K562 (cell line): ENCODE results near the gene CALHM4. TPM values are rescaled to one million over a fixed set of nuclear protein-coding genes. Genes with fewer than 3 reads are reported as not detected.
A peak's percentile ranks its signal among the peaks of the same experiment; 100 is the strongest.

Experiments used
- BRCA1 ChIP-seq, 2 experiments: fragments of 450-650 bp in 1 of 2; sonication (generic) in 1 of 2; formaldehyde crosslinking in 1 of 2; IDR thresholded peaks; 2 replicates each; pipeline versions ENCODE4 v1.5.0 to v1.6.1; 2017 to 2020; ENCODE audit warnings: mild to moderate bottlenecking in 1 of 2, missing genetic modification reagents in 1 of 2
- ELF1 ChIP-seq: fragments of 200-800 bp; sonication (Bioruptor generic); IDR thresholded peaks from 2 replicates; pipeline ENCODE4 v1.6.1; 2016; ENCODE audit warnings: missing genetic modification characterization, missing compliant biosample characterization
- ERF ChIP-seq: fragments of 450-650 bp; formaldehyde crosslinking; IDR thresholded peaks from 2 replicates; pipeline ENCODE4 v1.4.0; 2020; ENCODE audit warnings: mild to moderate bottlenecking, mixed read lengths
- FOXM1 ChIP-seq, 2 experiments: fragments of 450-650 bp in 1 of 2; sonication (generic) in 1 of 2; formaldehyde crosslinking in 1 of 2; IDR thresholded peaks; 2 replicates each; pipeline versions ENCODE4 v1.6.1 to v1.9.0; 2017 to 2022; ENCODE audit warnings: low read depth in 2 of 2, mild to moderate bottlenecking in 2 of 2, missing genetic modification reagents in 1 of 2, moderate library complexity in 1 of 2
- KDM4B ChIP-seq, 2 experiments: fragments of 450-650 bp in 1 of 2; sonication (generic) in 1 of 2; IDR thresholded peaks; 2 replicates each; pipeline ENCODE4 v1.6.1; 2016 to 2017; ENCODE audit warnings: borderline replicate concordance in 2 of 2, antibody characterized with exemption in 1 of 2, low read depth in 1 of 2, mild to moderate bottlenecking in 1 of 2
- RBFOX2 ChIP-seq: fragments of 200-400 bp; formaldehyde crosslinking; IDR thresholded peaks from 2 replicates; pipeline ENCODE4 v1.6.1; 2017; ENCODE audit warnings: low read depth, mild to moderate bottlenecking, low read length, moderate library complexity
- SMAD4 ChIP-seq: fragments of 250-450 bp; sonication (Bioruptor Pico); conservative IDR thresholded peaks from 2 replicates; pipeline ENCODE4 v1.8.0; 2021; ENCODE audit warnings: inconsistent platforms, mild to moderate bottlenecking, moderate library complexity
- TARDBP ChIP-seq: fragments of 450-650 bp; IDR thresholded peaks from 2 replicates; pipeline ENCODE4 v1.6.1; 2016
- ZNF583 ChIP-seq: fragments of 250-450 bp; sonication (Bioruptor Pico); IDR thresholded peaks from 2 replicates; pipeline ENCODE4 v1.4.0; 2020
- ZNF696 ChIP-seq: fragments of 250-450 bp; sonication (Bioruptor Pico); conservative IDR thresholded peaks from 2 replicates; pipeline ENCODE4 v1.4.0; 2020; ENCODE audit warnings: mild to moderate bottlenecking, moderate library complexity
- polyA plus RNA-seq, 8 experiments: library from polyadenylated mRNA; depleted of rRNA in 4 of 8; stranded (reverse) in 5 of 8; unstranded in 3 of 8; fragments of >200 nt; fragmentation: Nextera tagmentation in 2 of 8; fragmentation: Illumina TruSeq in 1 of 8; extraction: Ambion mirVana in 2 of 8; extraction: Trizol in 1 of 8; gene quantifications; 2 replicates each; pipeline versions ENCODE4 v1.2.1 to v1.2.3, GENCODE V29; 2011 to 2014; ENCODE audit warnings: inconsistent platforms in 1 of 8, missing spikeins in 1 of 8
- total RNA-seq, 7 experiments: library from RNA; depleted of rRNA in 6 of 7; stranded (reverse); fragments of >200 nt in 6 of 7; fragmentation: Illumina TruSeq in 2 of 7; extraction: Trizol in 2 of 7; gene quantifications; 2 replicates each; pipeline versions ENCODE4 v1.2.1 to v1.2.3, GENCODE V29; 2011 to 2021; ENCODE audit warnings: low replicate concordance in 1 of 7
- TF ChIP-seq, protein P1 (sequence below), 2 experiments: fragments of 450-650 bp; IDR thresholded peaks; 2 replicates each; pipeline ENCODE4 v1.6.1; 2016
- TF ChIP-seq, protein P2 (sequence below): sonication (generic); formaldehyde crosslinking; IDR thresholded peaks from 2 replicates; pipeline ENCODE4 v1.8.0; 2022; ENCODE audit warnings: mild to moderate bottlenecking, missing genetic modification reagents
- TF ChIP-seq, protein P3 (sequence below): fragments of 450-650 bp; IDR thresholded peaks from 2 replicates; pipeline ENCODE4 v1.6.1; 2016; ENCODE audit warnings: mild to moderate bottlenecking

CALHM4 gene
- total and polyA plus RNA-seq, 9 of the 15 experiments (the other 6 are each of a cell fraction or from before 2014, with no cell fraction given) = not detected

DNA sequence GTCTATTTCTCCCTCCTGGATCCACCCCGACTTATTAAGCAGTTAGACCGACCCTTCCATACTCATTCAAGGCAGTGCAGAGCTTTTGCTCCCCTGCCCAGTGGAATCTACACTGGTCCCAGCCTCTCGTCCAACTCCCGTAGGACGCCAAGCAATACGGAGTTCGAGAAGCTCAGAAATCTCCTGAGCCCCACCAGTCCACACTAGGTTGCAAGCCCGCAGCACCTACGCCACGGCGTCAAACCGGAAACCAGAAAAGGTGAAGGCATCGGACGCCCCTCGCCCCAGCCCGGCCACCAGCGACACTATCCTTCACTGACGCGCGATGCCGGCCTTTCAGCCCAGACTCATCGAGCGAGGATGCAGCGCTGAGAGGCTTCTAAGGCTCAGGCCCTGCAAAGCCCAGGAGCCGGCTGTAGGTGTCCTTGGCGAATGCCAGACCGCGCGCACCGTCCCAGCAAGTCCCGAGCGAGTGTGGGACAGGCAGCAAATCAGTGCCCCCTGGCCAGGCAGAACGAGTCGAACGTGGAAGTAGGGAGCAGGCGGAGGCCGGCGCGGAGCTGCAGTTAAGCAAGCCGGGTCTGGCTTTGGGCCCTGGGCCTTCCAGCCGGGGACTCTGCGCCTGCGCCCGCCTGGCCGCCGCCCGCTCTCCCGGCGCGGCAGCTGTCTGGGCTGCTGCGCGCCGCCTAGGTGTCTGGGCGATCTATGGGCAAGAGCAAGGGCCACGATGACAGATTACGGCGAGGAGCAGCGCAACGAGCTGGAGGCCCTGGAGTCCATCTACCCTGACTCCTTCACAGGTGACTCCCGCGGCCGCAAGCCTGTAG, 17.5 kb downstream of the CALHM4 start, which contains the start of gene RWDD1 (continued):
- TF ChIP-seq, protein P1, sequence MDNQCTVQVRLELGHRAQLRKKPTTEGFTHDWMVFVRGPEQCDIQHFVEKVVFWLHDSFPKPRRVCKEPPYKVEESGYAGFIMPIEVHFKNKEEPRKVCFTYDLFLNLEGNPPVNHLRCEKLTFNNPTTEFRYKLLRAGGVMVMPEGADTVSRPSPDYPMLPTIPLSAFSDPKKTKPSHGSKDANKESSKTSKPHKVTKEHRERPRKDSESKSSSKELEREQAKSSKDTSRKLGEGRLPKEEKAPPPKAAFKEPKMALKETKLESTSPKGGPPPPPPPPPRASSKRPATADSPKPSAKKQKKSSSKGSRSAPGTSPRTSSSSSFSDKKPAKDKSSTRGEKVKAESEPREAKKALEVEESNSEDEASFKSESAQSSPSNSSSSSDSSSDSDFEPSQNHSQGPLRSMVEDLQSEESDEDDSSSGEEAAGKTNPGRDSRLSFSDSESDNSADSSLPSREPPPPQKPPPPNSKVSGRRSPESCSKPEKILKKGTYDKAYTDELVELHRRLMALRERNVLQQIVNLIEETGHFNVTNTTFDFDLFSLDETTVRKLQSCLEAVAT (IDR thresholded peaks at IDR 0.05) = peak; percentile 80 to 100; a peak in 3 of 4 replicates
- TF ChIP-seq KDM4B (IDR thresholded peaks at IDR 0.05; ENCODE audit: borderline replicate concordance in 2 of 2, low read depth in 1 of 2) (peak in 1 of 2 experiments; percentile 69; a peak in 1 of 4 replicates), RBFOX2 (peak; percentile 98), ZNF696 (CRISPR knock-in tag) (no peak), SMAD4 (CRISPR knock-in tag) (peak; percentile 97), FOXM1 (IDR thresholded peaks at IDR 0.05; ENCODE audit: low read depth) (peak; percentile 94), FOXM1 (CRISPR knock-in tag; IDR thresholded peaks at IDR 0.05; ENCODE audit: low read depth) (peak; percentile 20; the same call in 1 of the 2 replicates), TARDBP (peak; percentile 80; the same call in 1 of the 2 replicates), ERF (CRISPR knock-in tag) (peak; percentile 18; the same call in 1 of the 2 replicates), BRCA1 (IDR thresholded peaks at IDR 0.05) (no peak), BRCA1 (CRISPR knock-in tag; IDR thresholded peaks at IDR 0.05) (no peak), ELF1 (tag) (peak; percentile 68), ZNF583 (CRISPR knock-in tag) (no peak)
- TF ChIP-seq, protein P2, sequence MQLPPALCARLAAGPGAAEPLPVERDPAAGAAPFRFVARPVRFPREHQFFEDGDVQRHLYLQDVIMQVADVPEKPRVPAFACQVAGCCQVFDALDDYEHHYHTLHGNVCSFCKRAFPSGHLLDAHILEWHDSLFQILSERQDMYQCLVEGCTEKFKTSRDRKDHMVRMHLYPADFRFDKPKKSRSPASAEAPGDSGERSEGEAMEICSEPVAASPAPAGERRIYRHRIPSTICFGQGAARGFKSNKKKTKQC (CRISPR knock-in tag) = peak; percentile 11; the same call in 1 of the 2 replicates
- TF ChIP-seq, protein P3, sequence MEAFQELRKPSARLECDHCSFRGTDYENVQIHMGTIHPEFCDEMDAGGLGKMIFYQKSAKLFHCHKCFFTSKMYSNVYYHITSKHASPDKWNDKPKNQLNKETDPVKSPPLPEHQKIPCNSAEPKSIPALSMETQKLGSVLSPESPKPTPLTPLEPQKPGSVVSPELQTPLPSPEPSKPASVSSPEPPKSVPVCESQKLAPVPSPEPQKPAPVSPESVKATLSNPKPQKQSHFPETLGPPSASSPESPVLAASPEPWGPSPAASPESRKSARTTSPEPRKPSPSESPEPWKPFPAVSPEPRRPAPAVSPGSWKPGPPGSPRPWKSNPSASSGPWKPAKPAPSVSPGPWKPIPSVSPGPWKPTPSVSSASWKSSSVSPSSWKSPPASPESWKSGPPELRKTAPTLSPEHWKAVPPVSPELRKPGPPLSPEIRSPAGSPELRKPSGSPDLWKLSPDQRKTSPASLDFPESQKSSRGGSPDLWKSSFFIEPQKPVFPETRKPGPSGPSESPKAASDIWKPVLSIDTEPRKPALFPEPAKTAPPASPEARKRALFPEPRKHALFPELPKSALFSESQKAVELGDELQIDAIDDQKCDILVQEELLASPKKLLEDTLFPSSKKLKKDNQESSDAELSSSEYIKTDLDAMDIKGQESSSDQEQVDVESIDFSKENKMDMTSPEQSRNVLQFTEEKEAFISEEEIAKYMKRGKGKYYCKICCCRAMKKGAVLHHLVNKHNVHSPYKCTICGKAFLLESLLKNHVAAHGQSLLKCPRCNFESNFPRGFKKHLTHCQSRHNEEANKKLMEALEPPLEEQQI = peak; percentile 74; the same call in 1 of the 2 replicates
- TF ChIP-seq, all 486 proteins: peak for 163
